ENCODE results near the gene GAS7.

DNA sequence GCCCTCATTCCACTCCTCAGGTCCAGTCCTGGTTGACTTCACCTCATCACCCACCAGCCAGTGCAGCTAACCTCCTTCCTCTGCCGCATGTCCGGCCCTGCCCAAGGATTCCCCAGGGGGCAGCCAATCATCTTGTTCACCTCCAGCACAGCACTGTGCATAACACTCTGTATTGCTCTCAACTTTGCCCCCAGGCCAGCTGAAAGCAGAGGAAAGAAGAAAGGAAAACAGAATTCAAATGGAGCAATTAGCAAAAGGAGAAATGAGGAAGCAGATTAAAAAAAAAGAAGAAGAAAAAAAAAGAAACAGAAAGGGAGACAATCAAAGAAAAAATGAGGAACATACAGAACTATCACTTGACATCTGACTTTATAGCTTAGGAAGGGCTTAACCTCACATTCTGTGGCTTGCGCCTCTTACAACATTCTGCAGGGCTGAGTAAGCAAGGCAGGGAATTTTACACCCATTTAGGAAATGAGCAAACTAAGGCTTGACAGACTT lies 26.1 kb downstream of the GAS7 start:
- TF ChIP-seq CTCF (optimal IDR thresholded peaks at IDR 0.05 in 1 of 3, IDR thresholded peaks at IDR 0.05 in 1 of 3, conservative IDR thresholded peaks at IDR 0.05 in 1 of 3; ENCODE audit: extremely low read depth in 1 of 3, insufficient read depth in 2 of 3, low read length in 3 of 3) (no peak), EZH2 (IDR thresholded peaks at IDR 0.05; ENCODE audit: low read length) (no peak)

Measured in keratinocyte (primary cell).